Right forelimb (tissue), 1 donor: ENCODE results near the gene HEATR1.

Experiments used
- DNase-seq: peaks from one replicate; pipeline ENCODE4 v3.0.0-alpha.2; 2018

The HEATR1 gene

DNA sequence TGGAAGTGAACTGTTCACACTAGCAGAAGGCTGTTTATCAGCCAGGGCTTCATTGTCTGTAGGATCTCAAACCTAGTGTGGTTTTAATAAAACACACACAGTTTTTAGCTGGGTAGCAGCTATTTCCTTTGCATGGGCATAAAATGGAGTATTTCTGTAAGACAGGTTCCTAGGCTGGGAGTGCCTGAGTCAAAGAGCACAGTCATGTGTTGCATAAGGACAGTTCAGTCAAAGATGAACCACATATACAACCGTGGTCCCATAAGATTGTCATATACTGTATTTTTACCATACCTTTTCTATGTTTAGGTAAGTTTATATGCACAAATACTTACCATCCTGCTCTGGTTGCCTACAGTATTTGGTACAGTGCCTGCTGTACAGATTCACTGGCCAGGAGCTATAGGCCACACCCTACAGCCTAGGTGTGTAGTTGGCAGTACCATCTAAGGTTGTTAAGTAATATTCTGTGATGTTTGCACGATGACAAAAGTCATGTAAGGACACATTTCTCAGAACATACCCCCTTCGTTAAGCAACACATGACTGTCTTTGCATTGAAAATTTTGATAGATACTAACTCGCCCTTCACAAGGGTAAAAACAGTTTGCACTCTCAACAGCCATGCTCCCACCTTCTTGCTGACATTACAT, 63.4 kb downstream of the HEATR1 start:
- no peak for DNase-seq

- no peak for DNase-seq
These were observed 67.8 kb downstream of the HEATR1 start for GRCh38 chr1:236536540-236536939.

GRCh38 chr1:236535662-236536161, 68.6 kb downstream of the HEATR1 start:
- DNase-seq: no peak

- no peak for DNase-seq
These were observed 69.1 kb downstream of the HEATR1 start for GRCh38 chr1:236535190-236535589.

GRCh38 chr1:236534151-236534651, 70.1 kb downstream of the HEATR1 start:
- no peak for DNase-seq

DNA sequence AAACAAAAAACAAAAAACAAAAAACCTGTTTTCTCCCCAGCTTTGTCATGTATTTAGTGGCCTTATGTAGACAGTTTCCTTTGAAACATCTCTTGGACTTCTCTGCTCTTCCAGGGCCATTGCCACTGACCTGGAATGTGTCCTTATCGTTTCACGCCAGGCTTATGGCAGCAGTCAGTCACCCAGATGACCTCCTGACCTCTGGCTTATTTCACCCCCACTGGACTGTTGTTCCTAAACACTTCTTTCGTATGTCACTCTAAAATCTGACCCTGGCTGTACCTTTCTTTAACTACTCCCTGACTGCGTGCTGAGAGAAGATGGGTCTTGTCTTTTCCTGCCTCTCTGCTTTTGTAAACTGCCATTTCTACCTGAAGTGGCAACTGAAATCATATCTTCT, 71.5 kb downstream of the HEATR1 start:
- no peak for DNase-seq

DNA sequence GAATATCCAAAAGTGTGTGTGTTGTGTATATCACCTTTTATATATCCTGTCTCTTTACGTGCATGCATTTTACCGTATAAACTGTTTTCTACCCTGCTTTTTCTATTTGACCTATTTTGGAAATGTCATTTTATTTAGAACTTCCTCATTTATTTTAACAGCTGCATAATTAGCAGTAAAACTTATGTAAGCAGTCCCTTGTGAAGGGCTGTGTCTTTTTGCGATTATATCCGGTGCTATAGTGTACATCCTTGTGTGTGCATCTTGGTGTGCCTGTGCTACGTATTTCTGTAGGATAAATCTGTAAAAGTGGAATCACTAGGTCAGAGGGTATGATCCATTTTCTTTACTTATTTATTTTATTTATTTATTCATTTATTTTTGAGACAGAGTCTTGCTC, 73.4 kb downstream of the HEATR1 start:
- no peak for DNase-seq

- DNase-seq: no peak
These were observed 74.0 kb downstream of the HEATR1 start for GRCh38 chr1:236530286-236530685.

- DNase-seq: no peak
These were observed 78.2 kb downstream of the HEATR1 start for GRCh38 chr1:236526079-236526478.

- DNase-seq: no peak
These were observed 79.5 kb downstream of the HEATR1 start for GRCh38 chr1:236524895-236525184.

GRCh38 chr1:236524142-236524894, 80.0 kb downstream of the HEATR1 start:
- peak; percentile 81 for DNase-seq

DNA sequence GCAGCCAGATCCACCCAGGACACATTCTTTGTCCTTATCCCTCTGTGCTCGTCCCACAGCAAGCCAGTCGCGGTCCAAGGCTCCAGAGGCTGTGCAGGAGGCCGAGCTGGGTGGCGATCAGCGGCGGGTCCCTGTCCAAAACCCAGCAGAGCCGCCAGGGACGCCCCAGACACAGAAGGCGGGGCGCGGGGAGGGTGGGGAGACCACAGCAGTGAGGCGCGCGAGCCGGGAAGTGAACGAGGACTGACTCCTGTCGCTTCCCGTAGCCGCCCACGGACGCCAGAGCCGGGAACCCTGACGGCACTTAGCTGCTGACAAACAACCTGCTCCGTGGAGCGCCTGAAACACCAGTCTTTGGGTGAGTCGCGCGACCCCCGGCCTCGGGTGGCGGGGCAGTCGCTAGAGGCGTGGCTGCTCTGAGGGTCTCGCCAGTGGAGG, 80.6 kb downstream of the HEATR1 start, which contains the start of gene LGALS8:
LGALS8 (plus strand) TSS at position 279 of the 438 bp plus-strand sequence. CDS start 2,089 bp downstream, outside the sequence.
- peak; percentile 94 for DNase-seq

- DNase-seq: no peak
These were observed 81.2 kb downstream of the HEATR1 start for GRCh38 chr1:236522937-236523703.

DNA sequence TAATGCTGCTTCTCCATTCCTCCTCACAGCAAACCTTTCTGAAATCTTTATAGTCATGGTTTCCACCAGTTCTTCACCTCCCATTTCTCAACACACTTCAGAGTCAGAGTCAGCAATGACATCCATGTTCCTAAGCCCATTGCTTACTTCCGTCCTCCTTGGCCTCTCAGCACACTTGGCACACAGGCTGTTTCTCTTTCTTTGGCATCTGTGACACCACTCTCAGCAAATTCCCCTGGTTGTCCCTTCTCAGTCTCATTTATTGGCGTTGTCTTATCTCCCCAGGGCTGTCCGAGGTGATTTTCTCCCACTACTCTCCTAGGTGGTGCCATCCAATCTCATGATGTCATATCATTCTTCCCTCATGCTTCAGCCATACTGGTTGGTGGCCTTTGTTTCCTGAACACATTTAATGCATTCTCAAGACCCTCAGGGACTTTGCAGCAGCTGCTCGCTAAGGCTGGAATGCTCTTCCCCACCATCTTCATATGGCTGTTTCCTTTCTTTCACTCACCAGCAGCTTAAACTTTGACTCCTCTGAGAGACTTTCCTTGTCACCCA, 83.8 kb downstream of the HEATR1 start:
- DNase-seq: no peak

GRCh38 chr1:236518322-236518721, 86.0 kb downstream of the HEATR1 start:
- no peak for DNase-seq

GRCh38 chr1:236516929-236517704, 87.2 kb downstream of the HEATR1 start:
- DNase-seq: no peak

DNA sequence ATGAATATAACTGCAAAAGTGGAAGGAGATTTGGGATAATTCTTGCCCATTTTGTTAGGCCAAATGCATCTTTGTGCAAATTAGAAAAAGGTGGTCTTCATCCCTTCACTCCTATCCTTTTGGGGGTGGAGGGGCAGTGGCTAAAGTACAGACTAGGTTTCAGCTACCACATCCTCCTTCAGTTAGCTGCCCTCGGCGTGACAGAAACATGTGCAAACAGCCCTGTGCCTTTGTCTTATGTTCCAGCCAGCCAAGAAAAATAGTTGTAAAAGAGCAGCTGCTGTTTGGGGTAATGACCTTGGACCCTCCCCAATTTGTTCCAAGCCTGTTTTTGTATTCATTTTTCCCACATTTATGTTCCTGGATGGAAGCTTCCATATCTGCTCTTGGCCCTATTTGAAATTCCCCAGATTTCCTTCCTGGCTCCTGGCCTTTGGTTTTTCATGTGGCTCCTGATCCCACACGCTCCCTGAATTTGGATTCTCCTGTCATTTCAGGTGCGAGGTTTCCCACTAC, 88.8 kb downstream of the HEATR1 start:
- DNase-seq: no peak

GRCh38 chr1:236514703-236515442, 89.4 kb downstream of the HEATR1 start:
- no peak for DNase-seq

- no peak for DNase-seq
These were observed 92.4 kb downstream of the HEATR1 start for GRCh38 chr1:236511735-236512418.

DNA sequence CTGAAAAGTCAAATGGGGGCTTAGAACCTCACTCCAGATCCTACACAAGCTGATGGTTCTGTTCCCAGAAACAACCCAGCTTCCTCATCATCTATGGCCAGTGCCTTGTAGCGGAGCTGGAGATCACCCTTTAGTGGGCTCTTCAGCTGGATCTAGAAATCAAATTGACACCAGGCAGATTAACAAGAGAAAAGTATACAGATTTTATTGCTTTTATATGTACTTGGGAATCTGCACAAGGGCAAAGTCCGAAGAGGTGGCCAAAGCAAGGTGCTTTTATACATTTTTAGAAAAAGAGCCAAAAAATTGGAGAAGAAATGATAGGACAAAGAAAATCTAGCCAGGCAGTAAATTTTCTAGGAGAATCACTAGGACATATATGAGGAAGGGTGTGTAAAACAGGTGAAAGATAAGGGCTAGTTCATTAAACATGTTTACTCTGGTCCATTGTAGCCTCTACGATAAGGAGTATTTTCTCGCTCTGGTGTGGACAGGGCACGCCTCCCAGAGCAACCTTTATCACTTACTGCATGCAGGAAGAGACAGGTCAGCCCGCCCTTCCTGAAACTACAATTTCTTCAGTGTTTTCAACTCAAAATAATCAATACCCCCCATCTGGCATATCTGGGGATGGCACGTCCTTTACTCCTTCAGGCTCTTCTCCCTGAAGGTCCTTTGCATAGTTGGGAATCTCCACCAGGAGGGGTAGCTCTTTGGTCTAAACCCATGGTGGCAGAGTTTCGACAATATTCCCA, 94.5 kb downstream of the HEATR1 start:
- DNase-seq: no peak
